ENCODE data around the gene PLD5. TPM values are rescaled to one million over a fixed set of nuclear protein-coding genes. Genes with fewer than 3 reads are reported as not detected.

The PLD5 gene
- polyA plus RNA-seq, 1 of the 3 experiments (the other 2 are of a cell fraction): 0.08 TPM

DNA sequence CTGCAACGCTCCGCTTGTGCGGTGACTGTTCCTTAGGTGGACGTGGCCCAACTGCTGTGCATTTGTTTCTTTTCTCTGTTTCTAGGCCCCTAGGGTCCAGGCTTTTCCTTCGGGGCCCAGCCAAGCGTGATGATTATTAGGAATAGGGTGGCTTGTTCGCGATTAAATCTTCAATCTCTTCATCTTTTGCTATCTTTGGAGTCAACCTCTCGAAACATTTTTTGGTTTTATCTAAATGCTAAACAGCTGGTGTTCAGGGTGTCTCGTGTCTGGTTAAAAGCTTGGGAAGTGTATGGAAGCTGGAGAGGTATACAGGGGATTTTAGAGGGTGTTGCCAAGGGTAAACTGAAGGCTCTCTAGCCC lies 844 bp upstream of the PLD5 start:
- POLR2A ChIA-PET: no interaction called here
- no peaks in the 10 kb centered on the region for H3F3A ChIP-seq (replicated peaks; ENCODE audit: insufficient read depth)
- peaks cover 0 to 11% of the 10 kb centered on the region in 2 experiments; a peak in 2 of 4 replicates for H3K4me1 ChIP-seq (ENCODE audit: control insufficient read depth in 1 of 2, insufficient read depth in 2 of 2, low read depth in 1 of 2, low read length in 1 of 2)
- DNase-seq: peak; percentile 47
- WGBS (ENCODE audit: low lambda C conversion rate): 18% methylated on average over 9 of the region's 10 CpGs
- H3K4me3 ChIP-seq (ENCODE audit: low read depth in 2 of 2, low read length in 1 of 2): peak overlapping the region; percentile 50 to 54
- no peaks in the 10 kb centered on the region for H3K36me3 ChIP-seq (replicated peaks in 1 of 2; ENCODE audit: control insufficient read depth in 1 of 2, insufficient read depth in 2 of 2, low read length in 1 of 2)
- no peaks in the 10 kb centered on the region for H3K79me2 ChIP-seq (ENCODE audit: insufficient read depth)
- no peaks in the 10 kb centered on the region for H3K9me3 ChIP-seq
- no peaks in the 10 kb centered on the region for H3K9me2 ChIP-seq
- H3K27me3 ChIP-seq (ENCODE audit: insufficient read depth): peaks cover 8% of the 10 kb centered on the region
- CTCF ChIA-PET: no interaction called here
- peak; percentile 11; the same call in 1 of the 2 replicates for TF ChIP-seq TCF12 (IDR thresholded peaks at IDR 0.05)
- TF ChIP-seq FOXJ3 (CRISPR knock-in tag; IDR thresholded peaks at IDR 0.05): peak; percentile 49; the same call in 1 of the 2 replicates
- no peak for TF ChIP-seq RFX5 (IDR thresholded peaks at IDR 0.05; ENCODE audit: low read length)
- TF ChIP-seq, protein P1, sequence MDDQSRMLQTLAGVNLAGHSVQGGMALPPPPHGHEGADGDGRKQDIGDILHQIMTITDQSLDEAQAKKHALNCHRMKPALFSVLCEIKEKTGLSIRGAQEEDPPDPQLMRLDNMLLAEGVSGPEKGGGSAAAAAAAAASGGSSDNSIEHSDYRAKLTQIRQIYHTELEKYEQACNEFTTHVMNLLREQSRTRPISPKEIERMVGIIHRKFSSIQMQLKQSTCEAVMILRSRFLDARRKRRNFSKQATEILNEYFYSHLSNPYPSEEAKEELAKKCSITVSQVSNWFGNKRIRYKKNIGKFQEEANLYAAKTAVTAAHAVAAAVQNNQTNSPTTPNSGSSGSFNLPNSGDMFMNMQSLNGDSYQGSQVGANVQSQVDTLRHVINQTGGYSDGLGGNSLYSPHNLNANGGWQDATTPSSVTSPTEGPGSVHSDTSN (IDR thresholded peaks at IDR 0.05): no peak
- TF ChIP-seq NRF1 (IDR thresholded peaks at IDR 0.05; ENCODE audit: low read depth, low read length): no peak
- TF ChIP-seq, protein P2, sequence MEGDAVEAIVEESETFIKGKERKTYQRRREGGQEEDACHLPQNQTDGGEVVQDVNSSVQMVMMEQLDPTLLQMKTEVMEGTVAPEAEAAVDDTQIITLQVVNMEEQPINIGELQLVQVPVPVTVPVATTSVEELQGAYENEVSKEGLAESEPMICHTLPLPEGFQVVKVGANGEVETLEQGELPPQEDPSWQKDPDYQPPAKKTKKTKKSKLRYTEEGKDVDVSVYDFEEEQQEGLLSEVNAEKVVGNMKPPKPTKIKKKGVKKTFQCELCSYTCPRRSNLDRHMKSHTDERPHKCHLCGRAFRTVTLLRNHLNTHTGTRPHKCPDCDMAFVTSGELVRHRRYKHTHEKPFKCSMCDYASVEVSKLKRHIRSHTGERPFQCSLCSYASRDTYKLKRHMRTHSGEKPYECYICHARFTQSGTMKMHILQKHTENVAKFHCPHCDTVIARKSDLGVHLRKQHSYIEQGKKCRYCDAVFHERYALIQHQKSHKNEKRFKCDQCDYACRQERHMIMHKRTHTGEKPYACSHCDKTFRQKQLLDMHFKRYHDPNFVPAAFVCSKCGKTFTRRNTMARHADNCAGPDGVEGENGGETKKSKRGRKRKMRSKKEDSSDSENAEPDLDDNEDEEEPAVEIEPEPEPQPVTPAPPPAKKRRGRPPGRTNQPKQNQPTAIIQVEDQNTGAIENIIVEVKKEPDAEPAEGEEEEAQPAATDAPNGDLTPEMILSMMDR (IDR thresholded peaks at IDR 0.05): no peak
- TF ChIP-seq TEAD4 (IDR thresholded peaks at IDR 0.05; ENCODE audit: borderline replicate concordance, insufficient read depth): no peak
- TF ChIP-seq TAF1 (IDR thresholded peaks at IDR 0.05; ENCODE audit: borderline replicate concordance, low read depth, low read length): no peak
- TF ChIP-seq MXI1 (IDR thresholded peaks at IDR 0.05; ENCODE audit: low read depth, low read length): no peak
- TF ChIP-seq EP300 (IDR thresholded peaks at IDR 0.05; ENCODE audit: borderline replicate concordance in 1 of 2, low read depth in 1 of 2, low read length in 1 of 2): peak in 1 of 2 experiments; percentile 63; a peak in 1 of 4 replicates
- TF ChIP-seq RCOR1 (IDR thresholded peaks at IDR 0.05; ENCODE audit: low read length): peak; percentile 80; the same call in 1 of the 2 replicates
- no peak for TF ChIP-seq ELF1 (IDR thresholded peaks at IDR 0.05)
- peak; percentile 65 for TF ChIP-seq GATA2 (CRISPR knock-in tag; IDR thresholded peaks at IDR 0.05)
- H3K9ac ChIP-seq: no peak overlapping the region
- 0 out of 2 replicates have a peak overlapping the region, but pooled peaks have one; percentile 72 for H2AFZ ChIP-seq (ENCODE audit: low read depth)
- peak overlapping the region in 1 of 2 experiments; percentile 78; a peak in 2 of 4 replicates for H3K27ac ChIP-seq (ENCODE audit: low read depth in 2 of 2, low read length in 1 of 2)
- peak overlapping the region; percentile 79 for H3K4me2 ChIP-seq
- no peaks in the 10 kb centered on the region for H4K20me1 ChIP-seq (ENCODE audit: insufficient read depth)

GRCh38 chr1:242523719-242524570 lies 552 bp downstream of the PLD5 start:
- peak; percentile 94 for DNase-seq
- no peaks in the 10 kb centered on the region for H3F3A ChIP-seq (replicated peaks; ENCODE audit: insufficient read depth)
- peak overlapping the region in 1 of 2 experiments; percentile 78; a peak in 2 of 4 replicates for H3K27ac ChIP-seq (ENCODE audit: low read depth in 2 of 2, low read length in 1 of 2)
- CTCF ChIA-PET: interaction anchor here (0.6 to 1.9 kb wide), 13 partner anchors 9 to 793 kb away, joined by 3 to 8 read pairs (median 4); no protein-coding TSS in a partner anchor
- peaks cover 8% of the 10 kb centered on the region for H3K27me3 ChIP-seq (ENCODE audit: insufficient read depth)
- H3K36me3 ChIP-seq (replicated peaks in 1 of 2; ENCODE audit: control insufficient read depth in 1 of 2, insufficient read depth in 2 of 2, low read length in 1 of 2): no peaks in the 10 kb centered on the region
- H4K20me1 ChIP-seq (ENCODE audit: insufficient read depth): no peaks in the 10 kb centered on the region
- peak; percentile 56 for TF ChIP-seq RAD21 (IDR thresholded peaks at IDR 0.05; ENCODE audit: low read length)
- no peak for TF ChIP-seq SIN3A (IDR thresholded peaks at IDR 0.05; ENCODE audit: borderline replicate concordance, low read depth, low read length)
- H3K9ac ChIP-seq: no peak overlapping the region
- POLR2A ChIA-PET: no interaction called here
- H3K9me3 ChIP-seq: no peaks in the 10 kb centered on the region
- peak overlapping the region; percentile 54 to 57 for H3K4me3 ChIP-seq (ENCODE audit: low read depth in 2 of 2, low read length in 1 of 2)
- H3K4me1 ChIP-seq (ENCODE audit: control insufficient read depth in 1 of 2, insufficient read depth in 2 of 2, low read depth in 1 of 2, low read length in 1 of 2): peaks cover 0 to 11% of the 10 kb centered on the region in 2 experiments; a peak in 2 of 4 replicates
- WGBS (ENCODE audit: low lambda C conversion rate): 3% methylated on average over 22 of the region's 85 CpGs
- peak overlapping the region; percentile 90 for H3K4me2 ChIP-seq
- H2AFZ ChIP-seq (ENCODE audit: low read depth): peak overlapping the region; percentile 81; the same call in 1 of the 2 replicates
- no peaks in the 10 kb centered on the region for H3K79me2 ChIP-seq (ENCODE audit: insufficient read depth)
- H3K9me2 ChIP-seq: no peaks in the 10 kb centered on the region
